ENCODE data around the gene CARD14.
A peak's percentile ranks its signal among the peaks of the same experiment; 100 is the strongest.

The CARD14 gene

DNA sequence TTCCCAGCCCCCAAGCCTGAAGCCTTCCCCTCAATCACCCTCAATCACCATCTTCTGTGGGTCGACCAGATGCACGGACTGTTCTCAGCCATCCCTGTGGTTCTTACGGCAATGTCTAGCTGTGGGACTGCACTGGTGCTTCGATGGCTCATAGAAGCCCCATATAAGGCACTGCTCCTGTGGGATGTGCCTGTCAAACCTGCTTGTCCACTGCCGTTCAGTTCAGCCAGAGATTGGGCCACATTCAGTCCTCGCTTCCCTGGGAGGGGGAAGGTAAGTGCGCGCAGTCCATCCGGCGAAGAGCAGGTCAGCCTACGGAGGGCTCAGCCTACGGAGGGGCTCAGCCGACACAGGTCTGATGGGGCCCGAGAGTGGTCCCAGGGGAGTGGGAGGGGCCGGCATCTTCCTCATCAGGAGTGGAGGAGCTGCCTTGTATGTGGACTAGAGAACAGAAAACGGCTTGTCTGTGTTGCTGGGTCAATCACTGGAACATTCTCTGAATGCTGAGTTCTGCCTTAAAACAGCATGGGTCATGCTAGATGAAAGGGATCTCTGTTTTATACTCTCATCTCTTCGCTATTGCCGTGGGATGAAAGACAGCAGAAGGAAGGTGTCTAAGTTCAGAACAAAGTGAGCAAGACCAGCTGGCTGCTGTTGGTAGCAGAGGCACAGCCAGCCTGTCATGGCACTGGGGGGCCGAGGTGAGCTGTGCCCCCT, at the start of gene CARD14:
TSS of gene CARD14 (plus strand) at position 247 of the 717 bp plus-strand sequence. CDS start 11,409 bp downstream, outside the sequence.
- no peak for DNase-seq

DNA sequence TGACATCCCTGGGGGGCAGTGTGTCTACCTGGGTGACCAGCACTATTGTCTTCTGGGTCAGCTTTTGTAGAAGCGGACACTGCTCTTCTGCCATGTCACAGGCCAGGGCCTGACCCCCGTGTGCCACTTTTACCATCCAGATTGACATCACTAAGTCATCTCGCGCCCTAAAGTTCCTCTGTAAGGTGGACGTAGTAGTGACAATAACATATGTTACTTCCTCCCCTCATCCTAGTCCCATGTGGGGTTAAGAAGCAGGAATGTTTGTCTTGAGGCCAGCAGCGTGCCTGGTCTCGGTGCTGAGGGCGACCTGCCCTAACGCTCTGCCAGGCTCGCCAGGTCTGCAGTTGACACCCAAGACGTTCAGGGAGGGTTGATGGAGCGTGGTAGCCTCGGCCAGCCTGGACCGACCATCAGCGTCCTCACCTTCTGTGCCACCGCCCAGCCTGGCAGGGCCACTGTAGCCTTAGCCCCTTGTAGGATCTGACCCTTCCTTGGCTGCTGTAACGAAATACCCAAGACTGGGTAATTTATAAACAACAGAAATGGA, 47.7 kb upstream of the CARD14 start:
- no peak for DNase-seq

DNA sequence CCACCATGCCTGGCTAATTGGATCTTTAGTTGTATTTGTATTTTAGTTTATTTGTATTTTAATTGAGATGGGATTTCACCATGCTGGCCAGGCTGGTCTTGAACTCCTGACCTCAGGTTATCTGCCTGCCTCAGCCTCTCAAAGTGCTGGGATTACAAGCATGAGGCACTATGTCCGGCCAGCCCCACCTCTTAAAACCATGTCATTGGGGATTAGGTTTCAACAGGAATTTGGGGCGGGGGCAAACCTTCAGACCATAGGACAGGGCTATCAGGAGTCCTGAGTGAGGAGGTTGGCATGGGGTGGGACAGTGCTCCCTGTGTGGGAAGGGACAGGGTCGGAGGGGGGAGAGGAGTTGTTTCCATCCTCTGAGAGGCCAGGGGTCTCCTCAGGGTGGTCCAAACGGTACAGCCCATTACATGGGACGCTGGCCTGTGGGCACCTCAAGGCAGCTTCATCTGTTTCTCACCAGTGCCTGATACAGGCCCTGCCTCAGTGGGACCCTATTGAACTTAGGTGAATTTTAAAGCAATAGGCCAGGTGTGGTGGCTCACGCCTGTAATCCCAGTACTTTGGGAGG, 46.8 kb upstream of the CARD14 start:
- no peak for DNase-seq

DNA sequence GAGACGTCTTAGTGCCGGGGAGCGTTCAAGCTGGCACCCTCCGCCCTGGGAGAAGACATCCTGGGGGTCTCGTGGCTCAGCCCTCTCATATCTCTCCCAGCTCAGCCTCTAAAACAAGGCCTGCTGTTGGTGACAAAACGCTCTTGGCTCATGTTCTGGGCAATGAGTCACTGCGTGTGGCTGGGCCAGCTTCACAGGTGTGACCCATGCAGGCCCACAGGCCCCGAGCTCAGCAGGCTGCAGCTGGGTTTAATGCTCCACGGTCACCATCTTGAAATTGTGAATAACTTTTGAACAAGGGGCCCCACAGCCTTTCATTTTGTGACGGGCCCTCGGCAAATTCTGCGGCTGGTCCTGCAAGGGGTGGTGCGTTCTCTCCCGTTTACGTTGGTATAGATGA, 46.0 kb upstream of the CARD14 start:
- no peak for DNase-seq

DNA sequence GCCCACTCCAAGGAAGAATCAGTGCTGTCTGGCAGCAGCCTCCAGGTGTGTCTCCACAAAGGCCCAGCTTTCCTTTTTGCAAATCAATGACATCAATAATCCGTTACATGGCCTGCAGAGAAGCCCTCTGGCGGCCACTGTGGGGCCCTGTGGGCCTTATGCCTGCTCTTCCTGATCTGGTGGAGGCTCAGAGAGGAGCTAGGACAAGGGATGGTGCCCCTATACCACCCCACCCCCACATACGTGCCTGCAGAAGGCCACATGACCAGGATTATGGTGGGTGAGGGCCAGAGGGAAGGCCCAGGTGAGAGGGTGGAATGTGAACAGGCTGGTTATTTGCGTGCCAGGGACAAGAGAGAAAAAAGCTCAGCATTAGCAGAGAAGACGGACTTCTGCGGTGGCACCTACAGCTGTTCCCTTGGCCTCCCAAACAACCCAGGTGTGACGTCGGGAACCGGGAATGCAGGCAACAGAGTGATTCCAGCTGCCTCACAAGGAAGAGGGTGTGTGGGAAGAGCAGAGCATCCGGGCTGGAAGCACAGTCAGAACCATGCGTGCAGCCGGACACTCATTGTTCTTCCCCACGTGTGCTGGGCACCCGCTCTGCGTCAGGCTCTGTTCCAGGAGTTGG, 45.4 kb upstream of the CARD14 start:
- peak; percentile 86 for DNase-seq

DNA sequence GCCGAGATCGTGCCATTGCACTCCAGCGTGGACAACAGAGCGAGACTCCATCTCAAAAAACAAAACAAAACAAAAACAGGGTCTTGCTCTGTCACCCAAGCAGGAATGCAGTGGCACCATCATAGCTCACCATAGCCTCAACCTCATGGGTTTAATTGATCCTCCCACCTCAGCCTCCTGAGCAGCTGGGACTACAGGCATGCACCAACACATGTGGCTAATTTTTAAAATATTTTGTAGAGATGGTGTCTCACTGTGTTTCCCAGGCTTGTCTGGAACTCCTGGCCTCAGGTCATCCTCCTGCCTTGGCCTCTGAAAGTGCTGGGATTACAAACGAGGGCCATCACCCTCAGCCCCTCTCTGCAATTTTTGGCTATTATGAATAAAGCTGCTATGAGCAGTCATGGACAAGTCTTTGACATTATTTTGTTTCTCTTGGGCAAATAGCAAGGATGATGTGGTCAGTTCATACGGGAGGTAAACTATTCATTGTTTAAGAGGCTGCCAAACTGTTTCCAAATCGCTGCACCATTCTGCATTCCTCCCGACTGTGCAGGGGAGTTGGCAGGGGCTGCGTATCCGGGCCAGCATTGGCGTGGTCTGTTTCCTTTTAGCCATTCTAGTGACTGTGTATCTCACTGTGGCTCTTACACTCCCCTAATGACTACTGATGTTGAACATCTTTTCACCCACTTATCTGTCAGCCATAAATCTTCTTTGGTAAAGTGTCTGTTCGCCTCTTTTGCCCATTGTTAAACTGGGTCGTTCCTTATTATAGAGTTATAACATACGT, 44.0 kb upstream of the CARD14 start:
- no peak for DNase-seq

DNA sequence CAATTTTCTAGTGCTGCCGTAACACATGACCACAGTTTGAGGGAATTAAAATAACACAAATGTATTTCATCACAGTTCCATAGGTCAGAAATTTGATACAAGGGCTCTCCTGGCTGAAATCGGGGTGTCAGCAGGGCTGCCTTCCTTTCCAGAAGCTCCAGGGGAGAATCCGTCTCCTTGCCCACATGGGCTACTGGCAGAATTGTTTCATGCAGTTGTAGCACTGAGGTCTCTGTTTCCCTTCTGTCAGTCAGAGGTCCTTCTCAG, 43.4 kb upstream of the CARD14 start:
- DNase-seq: no peak

DNA sequence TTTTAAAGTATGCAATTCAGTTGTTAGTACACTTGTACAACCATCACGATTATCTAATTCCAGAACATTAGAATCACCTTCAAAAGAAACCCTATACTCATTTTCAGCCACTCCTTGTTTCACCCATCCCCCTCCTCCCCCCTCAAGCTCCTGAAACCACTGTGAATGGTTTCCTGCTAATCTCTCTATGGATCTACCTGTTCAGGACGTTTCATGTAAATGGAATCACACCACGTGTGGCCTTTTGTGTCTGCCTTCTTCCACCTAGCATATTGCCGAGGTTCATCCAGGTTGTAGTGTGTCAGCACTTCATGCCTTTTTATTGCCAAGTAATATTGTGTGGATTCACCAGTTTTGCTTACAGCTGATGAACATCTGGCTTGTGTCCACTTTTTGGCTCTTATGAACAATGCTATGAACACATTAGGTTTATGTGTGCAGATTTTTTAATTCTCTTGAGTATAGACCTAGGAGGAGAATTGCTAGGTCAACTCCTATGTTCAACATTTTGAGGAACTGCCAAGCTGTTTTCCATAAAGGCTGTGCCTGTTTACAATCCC, 40.7 kb upstream of the CARD14 start:
- DNase-seq: peak; percentile 29

DNA sequence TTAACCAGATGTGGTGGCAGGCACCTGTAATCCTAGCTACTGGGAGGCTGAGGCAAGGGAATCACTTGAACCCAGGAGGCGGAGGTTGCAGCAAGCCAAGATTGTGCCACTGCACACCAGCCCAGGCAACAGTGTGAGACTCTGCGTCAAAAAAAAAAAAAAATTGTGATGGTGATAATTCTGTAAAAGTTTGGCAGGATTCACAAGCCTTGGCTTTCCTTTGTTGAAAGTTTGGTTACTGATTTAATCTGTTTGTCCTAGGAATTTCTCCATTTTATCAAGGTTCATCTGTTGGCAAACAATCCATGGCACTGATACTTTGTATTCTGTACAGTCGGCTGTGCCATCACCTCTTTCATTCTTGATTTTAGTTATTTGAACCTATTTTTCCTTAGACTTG, 38.8 kb upstream of the CARD14 start:
- no peak for DNase-seq

DNA sequence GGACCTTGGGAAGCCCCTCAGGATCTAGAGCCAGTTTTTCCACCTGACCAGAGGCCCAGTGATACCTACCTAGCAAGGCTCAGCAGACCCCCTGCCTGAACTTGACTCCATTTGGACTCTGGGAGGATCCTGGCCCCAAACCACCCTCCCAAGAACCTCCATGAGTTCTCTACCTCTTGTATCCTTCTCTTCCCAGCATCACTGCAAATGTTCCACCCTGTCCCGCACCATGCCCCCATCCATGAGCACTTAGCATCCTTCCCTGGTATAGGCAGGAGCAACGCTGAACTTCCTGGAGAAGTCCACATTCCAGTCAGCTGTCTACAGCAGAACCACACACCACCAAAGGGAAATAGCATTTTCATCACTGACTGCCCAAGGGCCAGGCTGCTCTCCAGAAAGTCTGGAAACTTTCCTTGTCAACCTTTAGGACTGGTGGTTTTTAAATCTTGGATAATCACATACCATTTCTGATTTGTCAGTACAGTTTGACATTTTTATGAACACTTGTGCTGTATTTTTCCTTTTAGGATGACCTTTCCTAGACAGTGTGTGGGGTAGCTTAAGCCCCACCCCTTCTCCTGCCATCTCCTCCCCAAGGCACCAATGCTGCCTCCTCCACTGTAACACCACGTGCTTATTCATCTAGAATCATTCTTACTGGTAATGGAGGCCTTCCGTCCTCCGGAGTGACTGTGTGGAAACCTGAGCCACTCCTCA, 36.8 kb upstream of the CARD14 start:
- DNase-seq: no peak

DNA sequence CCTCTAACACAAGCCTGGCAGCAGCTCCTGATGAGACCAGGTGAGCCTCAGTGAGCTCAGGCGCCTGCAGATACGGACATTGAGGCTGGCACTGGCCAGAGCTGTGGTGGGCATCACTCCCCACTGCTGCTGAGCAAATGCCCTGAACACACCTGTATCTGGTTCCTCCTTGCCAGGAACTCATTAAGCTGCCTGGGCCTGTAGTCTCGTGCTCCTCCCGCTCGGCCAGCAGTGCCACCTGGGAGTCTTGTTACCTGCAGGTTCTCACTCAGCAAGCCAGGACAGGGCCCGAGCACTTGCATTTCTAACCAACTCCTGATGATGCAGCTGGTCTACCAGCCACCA, 36.2 kb upstream of the CARD14 start:
- DNase-seq: no peak

DNA sequence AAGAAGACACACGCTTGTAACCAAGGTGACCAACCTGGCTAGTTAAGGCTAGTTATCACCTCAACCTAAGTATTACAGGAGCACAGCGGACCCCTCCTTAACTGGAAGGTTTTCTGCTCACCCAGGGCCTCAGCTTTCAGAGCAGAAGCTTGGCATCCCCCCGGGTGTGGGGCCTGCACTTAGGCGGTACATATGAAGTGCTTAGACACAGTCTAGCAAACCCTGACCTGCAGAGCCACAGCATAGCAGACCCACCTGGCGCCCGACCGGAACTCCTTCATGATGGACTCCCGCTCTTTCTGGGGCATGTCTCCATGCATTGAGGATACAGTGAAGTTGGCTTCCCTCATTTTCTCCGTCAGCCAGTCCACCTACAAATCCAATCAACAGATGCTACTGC, 32.7 kb upstream of the CARD14 start:
- no peak for DNase-seq

DNA sequence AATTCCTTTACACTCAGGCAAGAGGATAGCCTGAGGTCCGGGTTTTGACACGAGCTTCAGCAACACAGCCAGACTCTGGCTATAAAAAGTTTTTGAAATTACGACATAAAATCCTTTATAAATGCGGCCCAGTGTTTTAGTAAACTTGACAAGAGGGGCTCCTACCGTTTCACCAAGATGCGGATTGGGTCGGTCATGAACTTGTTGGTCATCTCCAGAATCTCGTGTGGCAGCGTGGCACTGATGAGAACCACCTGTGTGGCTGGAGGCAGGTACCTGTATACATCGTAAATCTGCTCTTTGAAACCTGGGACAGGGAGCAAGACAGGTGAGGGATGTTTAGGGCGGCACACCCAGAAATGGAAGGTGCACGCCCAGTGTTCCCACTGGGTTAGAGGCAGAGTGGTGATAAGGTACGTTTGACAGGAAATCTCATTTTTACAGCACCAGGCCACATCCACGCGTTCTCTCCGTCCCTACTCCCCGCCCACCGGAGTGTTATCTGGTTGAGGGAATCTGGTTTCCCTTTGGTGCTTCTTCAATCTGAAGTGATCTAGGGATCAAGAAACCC, 30.9 kb upstream of the CARD14 start:
- no peak for DNase-seq

DNA sequence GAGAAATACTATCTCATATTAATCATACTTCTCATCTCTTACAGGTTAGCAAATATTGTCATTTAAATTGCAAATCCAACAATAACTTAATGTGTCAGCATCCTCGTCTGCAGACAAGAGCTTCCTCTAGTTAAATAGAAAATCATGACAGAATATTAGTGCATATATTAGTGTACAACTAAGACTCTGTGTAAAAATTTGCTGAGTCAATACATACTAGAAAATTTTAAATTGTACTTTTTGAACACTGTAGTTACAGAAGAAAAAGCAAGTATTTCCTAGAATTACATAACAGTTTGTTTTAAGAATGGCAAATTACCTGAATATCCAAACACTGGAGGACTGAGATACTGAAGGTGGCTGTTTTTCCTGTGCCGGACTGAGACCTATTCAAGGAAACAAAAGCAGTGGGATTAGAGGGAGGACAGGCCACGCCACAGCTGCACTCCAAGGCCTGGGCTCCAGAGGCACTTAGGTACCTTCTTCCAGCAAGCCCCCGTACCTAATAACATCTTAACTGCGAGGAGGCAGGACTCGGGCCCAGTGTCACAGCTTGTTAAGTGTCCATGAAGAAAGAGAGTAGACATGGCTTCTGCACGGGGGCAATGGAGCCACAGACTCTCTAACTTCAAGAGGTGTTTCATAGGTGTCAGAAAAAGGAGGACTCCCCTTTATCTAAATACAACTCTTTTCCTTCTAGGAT, 28.2 kb upstream of the CARD14 start:
- DNase-seq: no peak

DNA sequence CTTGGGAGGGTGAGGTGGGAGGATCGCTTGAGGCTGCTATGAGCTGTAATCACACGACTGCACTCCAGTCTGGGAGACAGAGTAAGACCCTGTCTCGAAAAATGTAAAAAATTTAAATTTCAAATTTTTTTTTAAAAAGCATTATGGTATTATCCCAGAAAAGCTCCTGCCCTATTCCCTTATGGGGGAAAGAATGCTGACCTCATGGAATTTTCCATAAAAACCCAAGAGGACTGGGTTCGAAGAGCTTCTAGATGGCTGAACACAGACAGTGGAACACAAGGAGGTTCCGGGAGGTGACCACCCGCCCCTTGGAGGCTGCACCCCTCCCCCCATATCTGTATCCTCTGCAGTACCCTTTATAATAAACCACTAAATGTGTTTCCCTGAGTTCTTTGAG, 26.9 kb upstream of the CARD14 start:
- DNase-seq: no peak

DNA sequence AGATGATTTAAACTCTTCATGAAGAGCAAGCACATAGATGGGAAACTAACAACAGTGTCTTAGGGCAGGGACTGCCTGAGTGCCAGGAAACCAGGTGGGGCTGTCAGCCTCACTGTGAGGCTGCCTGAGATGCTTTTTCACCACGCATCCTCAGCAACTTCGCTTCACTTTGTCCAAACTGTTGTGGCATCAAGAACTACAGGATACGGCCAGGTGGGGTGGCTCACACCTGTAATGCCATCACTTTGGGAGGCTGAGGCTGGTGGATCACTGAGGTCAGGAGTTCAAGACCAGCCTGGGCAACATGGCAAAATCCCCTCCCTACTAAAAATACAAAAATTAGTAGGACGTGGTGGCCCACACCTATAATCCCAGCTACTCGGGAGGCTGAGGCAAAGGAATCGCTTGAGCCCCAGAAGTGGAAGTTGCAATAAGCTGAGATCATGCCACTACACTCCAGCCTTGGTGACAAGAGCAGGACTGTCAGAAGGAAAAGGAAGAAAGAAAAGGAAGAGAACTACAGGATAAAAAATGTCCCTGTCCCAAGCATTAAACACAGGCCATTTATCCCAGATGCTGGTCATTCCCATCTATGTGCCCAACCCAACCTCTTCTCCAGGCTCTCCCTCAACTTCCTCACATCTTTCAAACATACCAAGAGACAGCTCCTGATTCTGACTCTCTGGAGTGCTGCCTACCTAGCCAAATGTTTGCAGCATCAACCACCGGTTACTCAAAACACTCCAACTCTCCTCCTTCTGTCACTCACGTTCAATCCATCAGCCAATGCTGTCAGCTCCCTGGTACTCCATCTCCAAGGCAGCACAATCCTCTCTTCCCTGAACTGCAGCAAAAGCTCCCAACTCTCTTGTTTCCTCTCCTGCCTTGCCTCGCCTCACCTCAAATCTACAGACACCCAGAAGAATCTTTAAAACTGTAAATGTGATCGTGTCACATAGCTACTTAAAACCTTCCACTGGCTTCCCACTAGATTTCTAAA, 24.5 kb upstream of the CARD14 start:
- no peak for DNase-seq

DNA sequence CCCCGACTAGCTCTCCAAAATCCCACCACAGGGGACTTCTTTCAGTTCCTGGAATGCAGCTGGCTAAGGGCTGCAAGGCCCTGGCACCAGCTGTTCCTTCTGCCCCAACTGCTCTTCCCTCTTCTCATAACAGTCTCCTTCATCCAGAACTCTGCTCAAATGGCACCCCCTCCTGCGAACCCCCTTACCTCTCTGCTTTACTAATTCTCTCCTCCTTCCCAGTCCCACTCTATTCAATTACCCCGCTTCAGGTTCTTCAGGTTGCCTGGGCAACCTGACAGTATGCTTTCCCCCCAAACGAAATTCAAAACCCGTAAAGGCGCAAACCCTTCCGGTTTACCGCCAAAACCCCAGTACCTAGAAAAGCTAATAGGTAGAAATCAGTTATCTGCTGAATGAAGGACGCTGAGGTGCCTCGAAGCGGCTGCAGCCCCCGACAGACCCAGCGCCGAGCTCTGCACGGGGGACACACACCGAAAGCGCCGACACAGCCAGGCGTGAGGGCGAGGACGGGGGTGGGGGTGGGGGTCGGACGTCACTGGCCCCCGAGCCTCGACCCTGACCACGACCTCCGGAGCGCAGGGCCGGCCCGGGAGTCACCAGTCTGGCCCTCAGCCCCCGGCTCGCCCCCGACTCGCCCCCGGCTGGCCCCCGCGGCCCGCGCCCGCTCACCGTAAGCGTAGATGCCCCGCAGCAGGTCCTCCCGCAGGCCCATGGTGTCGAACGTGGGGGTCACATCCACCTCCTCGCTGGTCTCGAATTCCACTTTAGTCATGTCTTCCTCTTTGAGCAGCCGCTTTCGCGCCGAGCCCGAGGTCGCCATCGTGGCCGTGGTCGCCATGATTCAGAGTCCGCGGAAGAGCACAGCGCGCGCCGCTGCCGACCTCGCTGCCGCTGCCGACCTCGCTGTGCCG, 23.5 kb upstream of the CARD14 start:
- DNase-seq: peak; percentile 54

DNA sequence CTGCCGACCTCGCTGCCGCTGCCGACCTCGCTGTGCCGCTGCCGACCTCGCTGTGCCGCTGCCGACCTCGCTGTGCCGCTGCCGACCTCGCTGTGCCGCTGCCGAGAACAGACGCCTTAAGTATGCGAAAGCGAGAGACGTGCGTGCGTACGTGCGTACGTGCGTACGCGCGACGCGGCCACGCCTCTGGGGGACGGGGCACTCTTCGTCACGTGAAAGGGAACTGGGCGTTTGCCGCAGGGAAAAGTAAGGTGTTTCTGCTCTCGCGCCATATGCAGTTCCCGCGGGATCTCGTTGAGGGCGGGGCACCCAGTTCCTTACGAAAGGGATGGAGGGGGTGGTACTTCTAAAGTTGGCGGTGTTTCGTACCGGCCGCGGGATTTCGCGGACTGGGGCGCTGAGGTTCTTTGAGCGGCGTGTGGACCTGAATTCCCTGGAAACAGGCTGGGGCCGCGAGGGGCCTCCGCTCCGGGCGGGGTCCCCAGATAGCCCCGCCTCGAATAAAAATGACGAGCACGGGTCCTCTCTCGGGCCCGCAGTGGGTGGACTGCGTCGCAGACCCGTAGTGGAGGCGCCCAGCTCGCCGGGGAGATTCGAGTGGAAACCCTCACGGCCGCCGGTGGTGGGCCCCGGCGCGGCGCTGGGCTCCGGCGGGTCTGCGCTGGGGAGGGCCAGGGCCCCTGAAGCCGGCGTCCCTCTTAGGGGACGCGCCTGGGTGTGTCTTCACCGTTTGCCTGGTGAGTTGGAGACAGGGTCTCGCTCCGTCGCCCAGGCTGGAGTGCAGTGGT, 22.6 kb upstream of the CARD14 start, which contains the start of gene EIF4A3:
TSS of gene EIF4A3 (minus strand) at position 94 of the 788 bp plus-strand sequence. CDS start 167 bp downstream, outside the sequence.
- DNase-seq: peak; percentile 100

All from NCI-H82 (cell line).